ENCODE measurements around the gene MAGI1.
"Not testable (repeated sequence)": the region's sequence is repeated elsewhere in the genome, so short reads cannot be mapped to it uniquely, and the experiment has no call there.

MAGI1 gene

GRCh38 chr3:65535260-65535659 is 503.5 kb downstream of the MAGI1 start:
- Mint-ChIP-seq H3K27ac (no peak overlapping the region), H3K9me3 (peaks cover 3% of the 10 kb centered on the region), H3K36me3 (no peaks in the 10 kb centered on the region), H3K4me3 (no peak overlapping the region), H3K4me1 (no peaks in the 10 kb centered on the region)
- no peak for ATAC-seq
- no peak for DNase-seq (ENCODE audit: low spot score in 2 of 2)

DNA sequence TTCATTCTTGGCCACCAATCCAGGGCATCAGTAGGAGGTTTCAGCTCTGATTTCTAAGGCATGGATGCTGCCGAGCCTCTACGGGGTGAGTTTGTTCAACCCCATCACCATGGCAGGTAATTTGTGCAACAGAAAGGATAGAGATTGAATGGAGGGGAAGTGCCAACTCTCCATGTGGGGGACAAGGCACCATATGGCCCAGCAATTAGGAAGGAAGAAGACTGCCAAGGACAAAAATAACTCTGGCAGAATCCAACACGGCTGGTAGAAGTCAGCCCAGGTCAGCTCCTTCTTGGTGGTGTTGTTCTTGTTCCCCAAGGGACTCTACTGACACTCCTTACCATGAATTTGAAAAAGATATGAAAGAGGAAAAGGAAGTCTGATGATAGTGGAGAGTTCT is 503.9 kb downstream of the MAGI1 start:
- Mint-ChIP-seq H3K36me3 (no peaks in the 10 kb centered on the region), H3K4me1 (no peaks in the 10 kb centered on the region), H3K9me3 (peaks cover 3% of the 10 kb centered on the region), H3K27ac (no peak overlapping the region), H3K4me3 (no peak overlapping the region)
- ATAC-seq, result no peak
- no peak for DNase-seq (ENCODE audit: low spot score in 2 of 2)

- Mint-ChIP-seq H3K9me3 (peaks cover 3% of the 10 kb centered on the region), H3K4me1 (no peaks in the 10 kb centered on the region), H3K4me3 (no peak overlapping the region), H3K27ac (no peak overlapping the region), H3K36me3 (no peaks in the 10 kb centered on the region)
- DNase-seq (ENCODE audit: low spot score in 2 of 2) (no peak), ATAC-seq (no peak)
Measured at GRCh38 chr3:65532749-65533148, 506.0 kb downstream of the MAGI1 start.

DNA sequence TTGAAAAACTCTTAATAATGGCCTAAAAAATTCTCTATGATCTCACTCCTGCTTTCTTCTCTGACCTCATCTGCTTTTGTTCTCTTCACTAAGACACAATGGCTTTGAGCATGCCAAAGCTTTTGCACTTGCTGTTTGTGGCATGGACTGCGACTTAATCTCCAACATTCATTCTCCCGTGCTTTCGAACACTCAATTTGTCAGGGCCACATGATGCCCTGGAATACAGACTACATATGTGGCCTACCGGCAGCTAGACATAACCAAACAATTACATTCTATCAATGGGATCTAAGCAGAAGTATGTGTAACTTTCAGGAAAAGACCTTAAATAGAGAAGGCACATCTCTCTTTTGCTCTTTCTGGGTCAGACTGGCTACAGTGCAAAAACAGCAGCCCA is 506.5 kb downstream of the MAGI1 start:
- no peak overlapping the region for H3K4me3 Mint-ChIP-seq
- peaks cover 3% of the 10 kb centered on the region for H3K9me3 Mint-ChIP-seq
- no peak overlapping the region for H3K27ac Mint-ChIP-seq
- no peaks in the 10 kb centered on the region for H3K36me3 Mint-ChIP-seq
- ATAC-seq (no peak), DNase-seq (ENCODE audit: low spot score in 2 of 2) (no peak)
- no peaks in the 10 kb centered on the region for H3K4me1 Mint-ChIP-seq

GRCh38 chr3:65531499-65531898 is 507.2 kb downstream of the MAGI1 start:
- H3K4me3 Mint-ChIP-seq, result no peak overlapping the region
- no peaks in the 10 kb centered on the region for H3K4me1 Mint-ChIP-seq
- no peak overlapping the region for H3K27ac Mint-ChIP-seq
- DNase-seq (ENCODE audit: low spot score in 2 of 2), result no peak
- H3K9me3 Mint-ChIP-seq, result peaks cover 3% of the 10 kb centered on the region
- no peak for ATAC-seq
- no peaks in the 10 kb centered on the region for H3K36me3 Mint-ChIP-seq

- H3K4me3 Mint-ChIP-seq, result no peak overlapping the region
- H3K36me3 Mint-ChIP-seq, result no peaks in the 10 kb centered on the region
- ATAC-seq (no peak), DNase-seq (ENCODE audit: low spot score in 2 of 2) (no peak)
- H3K27ac Mint-ChIP-seq, result no peak overlapping the region
- H3K4me1 Mint-ChIP-seq, result no peaks in the 10 kb centered on the region
- no peaks in the 10 kb centered on the region for H3K9me3 Mint-ChIP-seq
Measured at GRCh38 chr3:65526656-65527055, 512.1 kb downstream of the MAGI1 start.

DNA sequence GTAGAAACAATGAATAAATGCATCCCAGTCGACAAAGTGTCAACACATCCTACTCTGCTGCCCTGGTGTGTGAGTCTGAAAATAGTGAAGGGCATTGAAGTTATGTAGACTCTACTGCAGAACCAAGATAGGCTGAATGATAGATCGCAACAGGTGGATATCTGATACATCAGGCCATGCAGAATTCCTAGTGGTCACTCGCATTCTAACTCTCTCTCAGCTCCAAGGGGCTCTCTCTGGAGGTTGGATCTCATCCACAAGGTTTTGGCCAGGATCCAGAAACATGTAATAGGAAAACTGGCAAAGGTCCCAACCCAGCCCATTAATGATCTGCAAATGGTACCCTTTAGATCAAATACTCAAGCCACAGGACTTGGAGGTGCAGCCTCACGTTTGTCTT is 514.1 kb downstream of the MAGI1 start:
- no peak overlapping the region for H3K4me3 Mint-ChIP-seq
- no peaks in the 10 kb centered on the region for H3K36me3 Mint-ChIP-seq

DNA sequence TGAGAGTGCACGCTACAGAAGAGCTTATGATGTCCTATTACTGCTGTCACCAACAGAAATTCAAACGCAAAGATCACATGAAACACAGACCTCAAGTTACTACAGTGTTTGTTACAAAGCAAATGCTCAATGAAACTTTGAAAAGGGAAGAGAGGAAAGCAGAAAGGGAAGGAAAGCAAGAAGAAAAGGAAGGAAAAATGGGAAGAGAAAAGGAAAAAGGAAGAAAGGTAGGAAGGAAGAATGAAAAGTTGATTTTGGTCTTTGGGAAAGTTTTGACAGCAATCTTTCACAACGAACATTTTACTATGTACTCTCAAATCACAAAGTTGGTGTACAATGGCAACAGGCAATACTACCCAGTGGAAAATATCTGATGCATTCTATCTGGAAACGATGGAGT is 514.8 kb downstream of the MAGI1 start:
- Mint-ChIP-seq H3K4me1 (no peaks in the 10 kb centered on the region), H3K9me3 (peaks cover 3% of the 10 kb centered on the region), H3K36me3 (no peaks in the 10 kb centered on the region), H3K4me3 (no peak overlapping the region), H3K27ac (no peak overlapping the region)
- no peak for ATAC-seq
- DNase-seq (ENCODE audit: low spot score in 2 of 2), result no peak

More for the DNA sequence above, 514.1 kb downstream of the MAGI1 start:
- ATAC-seq, result no peak
- H3K27ac Mint-ChIP-seq, result no peak overlapping the region
- H3K4me1 Mint-ChIP-seq, result no peaks in the 10 kb centered on the region
- DNase-seq (ENCODE audit: low spot score in 2 of 2), result no peak
- H3K9me3 Mint-ChIP-seq, result no peaks in the 10 kb centered on the region

DNA sequence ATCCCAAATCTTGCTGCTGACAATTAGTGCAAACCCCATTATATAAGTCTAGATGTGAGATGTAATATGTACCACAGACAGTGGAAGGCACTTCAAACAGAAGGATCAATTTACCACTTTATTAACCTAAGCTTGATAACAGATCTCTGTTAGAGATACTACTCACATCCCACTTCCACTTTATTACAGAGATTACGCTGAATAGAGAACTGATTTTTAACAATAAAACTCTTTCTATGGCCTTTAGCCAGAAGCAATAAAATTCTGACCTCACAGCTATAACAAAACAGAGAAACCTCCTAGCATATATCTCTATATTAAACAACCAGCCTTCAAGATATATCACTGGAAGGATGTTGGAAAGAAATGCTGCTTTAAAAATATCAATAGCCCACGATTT is 517.7 kb downstream of the MAGI1 start:
- H3K4me3 Mint-ChIP-seq, result no peak overlapping the region
- H3K36me3 Mint-ChIP-seq, result no peaks in the 10 kb centered on the region
- ATAC-seq (no peak), DNase-seq (ENCODE audit: low spot score in 2 of 2) (no peak)
- H3K9me3 Mint-ChIP-seq, result peaks cover 12% of the 10 kb centered on the region
- no peak overlapping the region for H3K27ac Mint-ChIP-seq
- no peaks in the 10 kb centered on the region for H3K4me1 Mint-ChIP-seq

DNA sequence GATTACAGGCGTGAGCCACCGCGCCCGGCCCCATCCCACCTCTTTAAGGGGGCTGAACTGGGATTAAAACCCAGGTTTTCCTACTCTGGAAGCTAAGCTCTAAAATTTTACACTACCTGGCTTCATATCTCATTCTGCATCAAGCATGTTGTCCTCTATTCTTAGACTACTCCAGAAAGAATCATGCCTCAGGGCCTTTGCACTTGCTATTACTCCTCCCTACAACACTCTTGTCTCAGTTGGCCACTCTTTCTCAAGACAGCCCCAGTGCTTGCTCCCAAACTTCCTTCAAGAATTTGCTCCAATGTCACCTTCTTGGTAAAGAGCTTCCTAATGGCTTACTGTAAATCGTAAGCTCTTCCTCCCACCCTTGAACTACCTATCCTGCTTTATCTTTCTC is 521.7 kb downstream of the MAGI1 start:
- Mint-ChIP-seq H3K4me3 (no peak overlapping the region), H3K27ac (no peak overlapping the region), H3K36me3 (no peaks in the 10 kb centered on the region), H3K9me3 (peaks cover 12% of the 10 kb centered on the region), H3K4me1 (no peaks in the 10 kb centered on the region)
- DNase-seq (ENCODE audit: low spot score in 2 of 2) (no peak), ATAC-seq (no peak)

GRCh38 chr3:65514317-65514716 is 524.4 kb downstream of the MAGI1 start:
- not testable (repeated sequence) for H3K27ac Mint-ChIP-seq; H3K4me1 Mint-ChIP-seq; DNase-seq (ENCODE audit: low spot score in 2 of 2); H3K4me3 Mint-ChIP-seq; H3K36me3 Mint-ChIP-seq; ATAC-seq
- H3K9me3 Mint-ChIP-seq, result peaks cover 12% of the 10 kb centered on the region

DNA sequence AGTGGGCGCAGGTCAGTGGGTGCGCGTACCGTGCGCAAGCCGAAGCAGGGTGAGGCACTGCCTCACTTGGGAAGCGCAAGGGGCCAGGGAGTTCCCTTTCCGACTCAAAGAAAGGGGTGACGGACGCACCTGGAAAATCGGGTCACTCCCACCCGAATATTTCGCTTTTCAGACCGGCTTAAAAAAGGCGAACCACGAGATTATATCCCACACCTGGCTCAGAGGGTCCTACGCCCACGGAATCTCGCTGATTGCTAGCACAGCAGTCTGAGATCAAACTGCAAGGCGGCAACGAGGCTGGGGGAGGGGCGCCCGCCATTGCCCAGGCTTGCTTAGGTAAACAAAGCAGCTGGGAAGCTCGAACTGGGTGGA is 529.3 kb downstream of the MAGI1 start:
- H3K4me1 Mint-ChIP-seq; DNase-seq (ENCODE audit: low spot score in 2 of 2); H3K9me3 Mint-ChIP-seq; H3K27ac Mint-ChIP-seq; H3K4me3 Mint-ChIP-seq; ATAC-seq; H3K36me3 Mint-ChIP-seq: not testable (repeated sequence)

- peaks cover 4% of the 10 kb centered on the region for H3K9me3 Mint-ChIP-seq
Measured at GRCh38 chr3:65508750-65509422, 529.8 kb downstream of the MAGI1 start.

DNA sequence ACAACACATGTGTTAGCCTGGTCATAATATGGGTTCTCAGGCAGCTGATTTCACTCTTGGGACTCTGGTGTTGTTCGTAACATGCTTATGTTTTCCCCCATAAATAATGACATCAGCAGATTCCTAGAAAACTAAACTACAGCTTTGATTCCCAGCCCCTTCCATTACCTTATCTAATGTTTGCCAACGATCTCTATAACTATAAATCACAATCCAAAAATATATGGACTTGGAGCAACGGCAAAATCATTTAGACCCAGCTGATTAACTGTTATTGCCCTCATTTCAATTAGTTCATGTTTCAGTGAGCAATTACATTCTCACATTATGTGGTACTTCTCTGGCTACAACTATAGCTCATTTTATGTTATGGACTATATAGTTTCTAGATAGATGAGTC is 531.3 kb downstream of the MAGI1 start:
- Mint-ChIP-seq H3K4me3 (no peak overlapping the region), H3K9me3 (peaks cover 4% of the 10 kb centered on the region), H3K36me3 (no peaks in the 10 kb centered on the region), H3K27ac (no peak overlapping the region), H3K4me1 (no peaks in the 10 kb centered on the region)
- no peak for DNase-seq (ENCODE audit: low spot score in 2 of 2)
- no peak for ATAC-seq

More at GRCh38 chr3:65508750-65509422, 529.8 kb downstream of the MAGI1 start:
- ATAC-seq (no peak), DNase-seq (ENCODE audit: low spot score in 2 of 2) (no peak)
- H3K4me3 Mint-ChIP-seq, result no peak overlapping the region
- no peaks in the 10 kb centered on the region for H3K4me1 Mint-ChIP-seq
- no peak overlapping the region for H3K27ac Mint-ChIP-seq
- no peaks in the 10 kb centered on the region for H3K36me3 Mint-ChIP-seq

DNA sequence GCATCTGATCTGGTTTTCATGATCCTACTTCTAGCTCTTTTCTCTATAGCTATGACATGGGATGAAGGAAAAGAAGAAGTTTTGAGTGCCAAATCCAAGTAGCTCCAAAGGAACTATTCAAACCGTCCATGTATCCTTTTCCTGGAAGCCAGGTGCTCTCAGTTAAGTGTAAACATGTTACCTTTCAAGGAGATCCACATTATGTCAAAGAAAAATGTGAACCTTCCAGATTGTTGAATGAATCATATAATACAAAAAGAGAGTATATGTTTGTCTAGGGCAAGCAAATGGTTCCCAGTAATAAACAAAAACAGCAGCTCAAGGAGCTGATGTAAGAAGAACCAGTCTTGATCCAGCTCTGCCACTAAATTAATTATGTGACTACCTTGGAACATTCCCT is 534.9 kb downstream of the MAGI1 start:
- Mint-ChIP-seq H3K4me1 (no peaks in the 10 kb centered on the region), H3K36me3 (no peaks in the 10 kb centered on the region), H3K9me3 (peaks cover 8% of the 10 kb centered on the region), H3K4me3 (no peak overlapping the region), H3K27ac (no peak overlapping the region)
- DNase-seq (ENCODE audit: low spot score in 2 of 2), result no peak
- no peak for ATAC-seq

DNA sequence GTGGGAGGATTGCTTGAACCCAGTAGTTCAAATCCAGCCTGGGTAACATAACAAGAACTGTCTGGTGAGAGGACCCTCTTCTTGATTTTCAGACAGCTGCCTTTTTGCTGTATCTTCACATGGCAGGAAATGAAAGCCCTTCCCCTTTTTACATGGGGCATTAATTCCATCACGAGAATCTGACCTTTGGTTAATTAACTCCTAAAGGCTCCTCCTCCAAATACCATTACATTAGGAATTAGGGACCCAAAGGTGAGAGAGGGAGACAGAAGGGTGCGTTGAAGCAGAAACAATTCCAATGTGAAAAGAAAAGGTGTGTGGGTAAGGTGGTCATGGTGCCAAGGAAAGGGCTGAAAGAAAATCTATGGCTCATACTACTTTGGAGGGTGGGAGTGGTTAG is 536.2 kb downstream of the MAGI1 start:
- DNase-seq (ENCODE audit: low spot score in 2 of 2) (no peak), ATAC-seq (no peak)
- no peak overlapping the region for H3K4me3 Mint-ChIP-seq
- no peaks in the 10 kb centered on the region for H3K4me1 Mint-ChIP-seq
- H3K36me3 Mint-ChIP-seq, result no peaks in the 10 kb centered on the region
- peaks cover 8% of the 10 kb centered on the region for H3K9me3 Mint-ChIP-seq
- no peak overlapping the region for H3K27ac Mint-ChIP-seq
